ENCODE results near the gene FBH1. TPM values are rescaled to one million over a fixed set of nuclear protein-coding genes. Genes with fewer than 3 reads are reported as not detected.

The FBH1 gene
- total and polyA plus RNA-seq, 10 of the 15 experiments (the other 5 are each of a cell fraction or from before 2014, with no cell fraction given) = 6.1 to 67.6 (median 47.2) TPM

DNA sequence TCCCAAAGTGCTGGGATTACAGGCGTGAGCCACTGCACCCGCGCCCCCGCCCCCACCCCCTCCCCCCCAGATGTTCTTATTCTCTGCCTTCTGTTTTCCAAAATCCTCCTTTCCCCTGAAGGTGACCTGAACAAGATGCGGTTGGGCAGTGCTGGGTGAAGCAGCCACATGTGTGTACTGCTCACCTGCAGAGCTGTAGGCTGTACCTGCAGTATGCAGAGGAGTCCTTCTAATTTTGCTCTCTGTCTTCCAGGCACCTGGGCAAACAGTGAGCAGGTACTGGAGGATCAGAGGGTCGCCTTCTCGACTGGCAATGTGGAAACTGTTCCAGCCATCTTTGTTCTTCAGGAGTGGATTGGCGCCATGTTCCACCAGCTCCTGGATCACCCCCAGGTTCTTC is 2.4 kb upstream of the FBH1 start:
- 94% methylated on average over 5 of the region's 8 CpGs for WGBS (ENCODE audit: insufficient coverage, insufficient replicate concordance, low lambda C conversion rate, missing lambda C conversion rate)
- Histone ChIP-seq H3K79me2 (ENCODE audit: control insufficient read depth, insufficient read depth, low read length) (peaks cover 37% of the 10 kb centered on the region), H3K9ac (ENCODE audit: control insufficient read depth, insufficient read depth, low read length) (no peak overlapping the region), H3K4me1 (ENCODE audit: control insufficient read depth, insufficient read depth, low read length) (peaks cover 12% of the 10 kb centered on the region), H3K27ac (ENCODE audit: control insufficient read depth, insufficient read depth) (no peak overlapping the region), H3K36me3 (ENCODE audit: control insufficient read depth in 2 of 2, insufficient read depth in 2 of 2, low read length in 1 of 2) (peaks cover 0 to 11% of the 10 kb centered on the region in 2 experiments; a peak in 2 of 4 replicates), H3K4me3 (peak overlapping the region; percentile 96), H4K20me1 (ENCODE audit: control insufficient read depth, insufficient read depth) (no peaks in the 10 kb centered on the region), H3K4me2 (ENCODE audit: control insufficient read depth, insufficient read depth) (peak overlapping the region; percentile 92), H2AFZ (ENCODE audit: control insufficient read depth, low read depth, low read length) (no peak overlapping the region), H3K9me3 (replicated peaks; ENCODE audit: control insufficient read depth, insufficient read depth, low read length) (no peaks in the 10 kb centered on the region), H3K27me3 (replicated peaks in 1 of 2; ENCODE audit: control insufficient read depth in 2 of 2, insufficient read depth in 2 of 2, low read length in 1 of 2) (no peaks in the 10 kb centered on the region)
- CTCF ChIA-PET = interaction anchor here (1.0 to 4.9 kb wide), 4 partner anchors 14 to 89 kb away, joined by 3 to 24 read pairs (median 4); no protein-coding TSS in a partner anchor
- intact Hi-C loops (cut with micrococcal nuclease; ENCODE audit: unreplicated experiment) = no loop called here
- ATAC-seq (no peak), DNase-seq (ENCODE audit: low read depth, low spot score) (no peak), FAIRE-seq (no peak)
- no TSS peak for BruUV-seq (replicated peaks)
- SMC1A ChIA-PET (ENCODE audit: uncharacterized antibody, unreplicated experiment) = interaction anchor here (0.8 to 3.6 kb wide), 13 partner anchors 14 to 93 kb away, joined by 3 to 24 read pairs (median 5); no protein-coding TSS in a partner anchor
- POLR2A ChIA-PET = interaction anchor here (0.6 to 3.1 kb wide), 7 partner anchors 16 to 195 kb away, joined by 3 to 25 read pairs (median 5); partner anchors contain the start of gene GDI2
- TF ChIP-seq RUNX3 (IDR thresholded peaks at IDR 0.05; ENCODE audit: low read length) (no peak), NR2C1 (IDR thresholded peaks at IDR 0.05) (no peak), BRCA1 (IDR thresholded peaks at IDR 0.05; ENCODE audit: low read depth, low read length) (no peak), BMI1 (IDR thresholded peaks at IDR 0.05; ENCODE audit: borderline replicate concordance) (no peak), SIX5 (IDR thresholded peaks at IDR 0.05; ENCODE audit: low read depth, low read length, severe bottlenecking) (no peak), ESRRA (IDR thresholded peaks at IDR 0.05; ENCODE audit: low read length) (no peak), RCOR1 (conservative IDR thresholded peaks at IDR 0.05; ENCODE audit: low read depth, low read length) (no peak), MXI1 (IDR thresholded peaks at IDR 0.05; ENCODE audit: low read depth, low read length) (no peak)
- TF ChIP-seq, protein P1, sequence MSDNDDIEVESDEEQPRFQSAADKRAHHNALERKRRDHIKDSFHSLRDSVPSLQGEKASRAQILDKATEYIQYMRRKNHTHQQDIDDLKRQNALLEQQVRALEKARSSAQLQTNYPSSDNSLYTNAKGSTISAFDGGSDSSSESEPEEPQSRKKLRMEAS (IDR thresholded peaks at IDR 0.05; ENCODE audit: low read depth, low read length) = no peak
- TF ChIP-seq, protein P2, sequence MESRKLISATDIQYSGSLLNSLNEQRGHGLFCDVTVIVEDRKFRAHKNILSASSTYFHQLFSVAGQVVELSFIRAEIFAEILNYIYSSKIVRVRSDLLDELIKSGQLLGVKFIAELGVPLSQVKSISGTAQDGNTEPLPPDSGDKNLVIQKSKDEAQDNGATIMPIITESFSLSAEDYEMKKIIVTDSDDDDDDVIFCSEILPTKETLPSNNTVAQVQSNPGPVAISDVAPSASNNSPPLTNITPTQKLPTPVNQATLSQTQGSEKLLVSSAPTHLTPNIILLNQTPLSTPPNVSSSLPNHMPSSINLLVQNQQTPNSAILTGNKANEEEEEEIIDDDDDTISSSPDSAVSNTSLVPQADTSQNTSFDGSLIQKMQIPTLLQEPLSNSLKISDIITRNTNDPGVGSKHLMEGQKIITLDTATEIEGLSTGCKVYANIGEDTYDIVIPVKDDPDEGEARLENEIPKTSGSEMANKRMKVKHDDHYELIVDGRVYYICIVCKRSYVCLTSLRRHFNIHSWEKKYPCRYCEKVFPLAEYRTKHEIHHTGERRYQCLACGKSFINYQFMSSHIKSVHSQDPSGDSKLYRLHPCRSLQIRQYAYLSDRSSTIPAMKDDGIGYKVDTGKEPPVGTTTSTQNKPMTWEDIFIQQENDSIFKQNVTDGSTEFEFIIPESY (IDR thresholded peaks at IDR 0.05) = no peak
- in situ Hi-C loops (cut with MboI) = no loop called here
- RAD21 ChIA-PET (ENCODE audit: unreplicated experiment) = interaction anchor here (0.5 to 5.6 kb wide), 10 partner anchors 13 to 125 kb away, joined by 3 to 28 read pairs (median 4); partner anchors contain the start of gene GDI2

Measured in GM12878 (cell line).